NCI-H774 (cell line): ENCODE results near the gene THUMPD3.

ENCODE experiments used
- DNase-seq: peaks from one replicate; lab custom pipeline; 2025; lab: John Stamatoyannopoulos, UW

THUMPD3 gene

GRCh38 chr3:9397906-9398699 is 35.2 kb downstream of the THUMPD3 start:
- DNase-seq: no peak

- DNase-seq: no peak
Measured at GRCh38 chr3:9398700-9399336, 36.0 kb downstream of the THUMPD3 start.

- no peak for DNase-seq
Measured at GRCh38 chr3:9399337-9399703, 36.5 kb downstream of the THUMPD3 start.

- peak; percentile 75 for DNase-seq
Measured at GRCh38 chr3:9399746-9400145, 36.9 kb downstream of the THUMPD3 start.

- DNase-seq: no peak
Measured at GRCh38 chr3:9400616-9401015, 37.8 kb downstream of the THUMPD3 start.

GRCh38 chr3:9401986-9402385 is 39.1 kb downstream of the THUMPD3 start:
- DNase-seq: no peak

GRCh38 chr3:9402410-9403228 is 39.8 kb downstream of the THUMPD3 start:
- peak; percentile 45 for DNase-seq

- DNase-seq: no peak
Measured at GRCh38 chr3:9403463-9403862, 40.6 kb downstream of the THUMPD3 start.

GRCh38 chr3:9404680-9405079 is 41.8 kb downstream of the THUMPD3 start:
- no peak for DNase-seq

GRCh38 chr3:9405756-9406155 is 42.9 kb downstream of the THUMPD3 start:
- DNase-seq: no peak

- DNase-seq: no peak
Measured at GRCh38 chr3:9406856-9407626, 44.2 kb downstream of the THUMPD3 start.

- no peak for DNase-seq
Measured at GRCh38 chr3:9408061-9408460, 45.2 kb downstream of the THUMPD3 start.

GRCh38 chr3:9408546-9408945 is 45.7 kb downstream of the THUMPD3 start:
- DNase-seq: no peak

- DNase-seq: no peak
Measured at GRCh38 chr3:9409981-9410854, 47.4 kb downstream of the THUMPD3 start.

GRCh38 chr3:9411302-9411701 is 48.4 kb downstream of the THUMPD3 start:
- no peak for DNase-seq

GRCh38 chr3:9412293-9412692 is 49.4 kb downstream of the THUMPD3 start:
- DNase-seq: no peak

- DNase-seq: no peak
Measured at GRCh38 chr3:9414826-9415225, 52.0 kb downstream of the THUMPD3 start.

GRCh38 chr3:9415485-9416138 is 52.8 kb downstream of the THUMPD3 start:
- no peak for DNase-seq

- DNase-seq: no peak
Measured at GRCh38 chr3:9416139-9416780, 53.4 kb downstream of the THUMPD3 start.
